Astrocyte of the spinal cord (primary cell): ENCODE measurements around the gene C14orf119.

Experiments used
- DNase-seq: peaks from one replicate; pipeline ENCODE4 v3.0.0; 2011; ENCODE audit warnings: low read depth, low spot score
- H3K4me3 ChIP-seq: 2 replicates; pipeline ENCODE4 v1.5.1; 2011; ENCODE audit warnings: low read depth, mild to moderate bottlenecking, low read length, moderate library complexity
- CTCF ChIP-seq: IDR thresholded peaks from 2 replicates; pipeline ENCODE4 v1.5.1; 2012; ENCODE audit warnings: low read depth, mild to moderate bottlenecking, low read length, inconsistent platforms
- in situ Hi-C: cut with HindIII; loops from 2 replicates; pipeline ENCODE4 v1.10.0; 2017; ENCODE audit warnings: low sequenced_read_pairs

Gene C14orf119

GRCh38 chr14:23077962-23078361 lies 17.3 kb upstream of the C14orf119 start:
- TF ChIP-seq CTCF, result no peak
- no peak for DNase-seq
- H3K4me3 ChIP-seq, result no peak overlapping the region
- in situ Hi-C loops, result no loop called here

DNA sequence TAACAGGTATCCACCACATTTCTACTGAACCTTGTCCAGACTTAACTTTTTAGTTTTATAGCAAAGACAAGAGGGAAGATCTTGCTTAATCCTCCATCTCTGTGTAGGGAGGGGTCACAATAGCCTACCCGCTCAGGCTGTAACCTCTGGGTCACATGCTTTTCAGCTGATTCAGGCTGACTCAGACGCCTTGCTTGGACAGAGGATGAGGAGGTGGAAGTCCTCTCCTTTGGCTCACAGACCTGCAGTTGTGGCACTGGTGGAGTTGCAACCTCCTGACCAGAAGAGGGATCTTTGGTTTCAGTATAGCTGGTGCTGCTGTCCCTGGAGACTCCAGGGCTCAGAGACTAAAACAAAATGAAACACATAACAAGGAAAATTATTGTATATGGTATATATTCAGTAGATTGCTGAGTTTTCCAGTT lies 16.6 kb upstream of the C14orf119 start:
- DNase-seq, result peak; percentile 91
- no peak overlapping the region for H3K4me3 ChIP-seq
- no peak for TF ChIP-seq CTCF
- in situ Hi-C loops, result no loop called here

DNA sequence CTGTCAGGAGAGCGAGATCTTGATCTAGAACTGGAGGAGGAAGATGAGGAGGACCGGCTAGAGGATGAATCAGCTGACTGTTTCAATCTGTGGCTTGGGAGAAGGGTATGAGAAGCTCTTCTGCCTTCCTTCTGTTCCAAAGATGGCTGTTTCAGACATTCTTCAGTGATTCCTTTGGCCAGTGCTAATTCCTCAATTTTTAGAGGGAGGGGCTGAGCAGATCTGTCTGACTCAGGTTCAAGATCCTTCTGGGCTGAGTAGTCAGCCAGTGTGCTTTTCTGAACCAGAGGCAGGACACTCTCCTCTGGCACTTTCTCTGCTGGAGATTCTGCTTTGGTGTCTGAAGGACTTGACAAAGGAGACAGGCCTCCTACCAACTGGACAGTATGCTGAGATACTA lies 15.6 kb upstream of the C14orf119 start:
- TF ChIP-seq CTCF, result no peak
- in situ Hi-C loops, result no loop called here
- DNase-seq, result no peak
- no peak overlapping the region for H3K4me3 ChIP-seq

DNA sequence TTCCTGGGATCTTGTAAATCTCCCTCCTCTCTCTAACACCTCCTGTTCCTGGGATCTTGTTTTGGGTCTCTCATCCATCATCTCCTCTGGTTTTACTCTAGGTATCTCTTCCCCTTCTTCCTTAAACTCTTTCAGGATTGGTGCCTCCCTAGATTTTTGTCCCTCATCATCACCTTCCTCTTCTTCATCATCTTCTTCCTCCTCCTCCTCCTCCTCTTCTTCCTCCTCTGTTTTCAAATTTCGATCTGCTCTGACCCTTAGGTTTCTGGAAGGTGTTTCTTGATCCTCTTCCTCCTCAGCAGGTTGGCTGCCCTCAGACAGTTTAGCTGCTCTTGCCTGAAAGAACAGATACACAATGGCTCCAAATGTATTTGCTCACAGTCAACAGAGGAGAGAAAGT lies 14.8 kb upstream of the C14orf119 start:
- no peak overlapping the region for H3K4me3 ChIP-seq
- no peak for TF ChIP-seq CTCF
- no peak for DNase-seq
- in situ Hi-C loops, result no loop called here

DNA sequence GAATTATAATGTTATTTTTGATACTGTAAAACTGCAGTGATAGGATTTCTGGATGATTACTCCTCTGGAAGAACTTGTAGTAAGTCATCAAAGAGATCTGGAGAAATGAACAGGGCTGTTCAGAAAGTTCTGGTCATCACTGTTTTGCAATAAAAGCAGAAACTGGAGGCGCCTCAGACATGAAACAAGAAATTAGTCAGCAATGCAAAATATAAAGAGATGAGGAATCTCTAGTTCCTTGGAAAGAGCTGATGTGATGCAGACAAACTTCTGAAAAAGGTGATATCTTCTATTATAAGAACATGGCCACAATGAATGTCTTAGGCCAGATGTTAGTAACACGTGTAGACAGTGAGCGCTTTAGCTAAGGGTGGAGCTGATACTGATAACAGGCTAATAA lies 9.8 kb upstream of the C14orf119 start:
- no peak for DNase-seq
- in situ Hi-C loops, result no loop called here
- H3K4me3 ChIP-seq, result no peak overlapping the region
- no peak for TF ChIP-seq CTCF

DNA sequence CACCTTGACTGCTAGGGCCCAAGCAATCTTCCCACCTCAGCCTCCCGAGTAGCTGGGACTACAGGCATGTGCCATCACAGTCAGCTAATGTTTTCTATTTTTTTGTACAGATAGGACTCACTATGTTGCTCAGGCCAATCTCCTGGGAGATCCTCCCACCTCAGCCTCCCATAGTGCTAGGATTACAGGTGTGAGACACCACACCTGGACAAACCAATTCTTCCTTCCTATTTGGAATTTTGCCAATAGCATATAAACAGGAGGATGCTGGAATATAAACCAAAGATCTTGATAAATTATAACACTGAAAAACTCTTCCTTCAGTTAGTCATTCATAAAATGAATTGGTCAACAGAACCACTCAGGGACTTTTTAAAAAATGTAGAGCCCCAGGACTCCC lies 8.7 kb upstream of the C14orf119 start:
- DNase-seq, result no peak
- TF ChIP-seq CTCF, result no peak
- in situ Hi-C loops, result no loop called here
- no peak overlapping the region for H3K4me3 ChIP-seq

DNA sequence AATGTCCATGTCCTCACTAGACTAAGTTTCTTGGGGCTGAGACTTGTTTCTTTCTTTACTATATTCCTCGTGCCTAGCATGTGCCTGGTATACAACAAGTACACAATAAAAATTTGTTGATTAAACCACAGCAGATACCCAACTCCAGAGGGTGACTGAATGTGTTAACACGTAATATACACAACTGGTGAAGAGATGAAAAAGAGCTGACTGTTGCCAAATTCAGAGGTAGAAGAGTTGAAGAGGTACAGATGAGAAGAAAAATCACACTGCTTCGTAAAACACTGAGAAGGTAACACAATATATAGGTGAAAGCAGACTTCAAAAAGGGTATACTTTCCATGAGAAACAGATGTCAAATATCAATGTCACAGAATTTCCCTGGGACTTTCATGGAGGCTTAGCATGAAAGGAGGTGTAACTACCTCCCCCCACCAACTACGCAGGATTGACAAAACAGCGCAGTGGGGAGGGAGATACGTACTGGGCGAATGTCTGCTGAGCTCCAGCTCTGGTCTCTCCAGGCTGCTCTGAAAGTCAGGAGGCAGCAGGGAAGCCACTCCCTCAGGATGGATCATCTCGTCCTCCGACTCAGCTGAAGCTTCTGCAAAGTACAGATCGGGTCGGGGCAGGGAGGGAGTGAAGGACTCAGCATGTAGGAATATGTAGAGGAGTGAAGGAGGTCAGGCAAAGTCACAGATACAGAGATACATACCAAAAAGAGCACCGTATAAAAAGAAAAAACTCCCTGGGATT lies 5.6 kb upstream of the C14orf119 start:
- H3K4me3 ChIP-seq, result no peak overlapping the region
- DNase-seq, result no peak
- in situ Hi-C loops, result no loop called here
- TF ChIP-seq CTCF, result no peak
